Measurements from ENCODE around the gene CNGA4.

- no peak for TF ChIP-seq POLR2A (IDR thresholded peaks at IDR 0.05)
- TF ChIP-seq CTCF (IDR thresholded peaks at IDR 0.05) = no peak
These were observed 34.3 kb downstream of the CNGA4 start for GRCh38 chr11:6273188-6273587.

Measured in testis (tissue), 2 donors.